Aorta (tissue), 5 donors: Measurements from ENCODE around the gene PGM1. TPM values are rescaled to one million over a fixed set of nuclear protein-coding genes. Genes with fewer than 3 reads are reported as not detected.
A peak's percentile ranks its signal among the peaks of the same experiment; 100 is the strongest.

ENCODE experiments used
- ATAC-seq: fragments of 200-7000 bp; cut with Tn5 transposase; one replicate; pipeline ENCODE4 v1.9.1; 2022; ENCODE audit warnings: moderate library complexity; ENCODE audit not compliant: low FRiP score
- DNase-seq, 2 donors: peaks; one replicate each; pipeline ENCODE4 v3.0.0-alpha.2; 2020
- H3K27ac ChIP-seq, 2 donors: one replicate each; pipeline ENCODE4 v1.5.1; 2013; ENCODE audit warnings: low read length in 2 of 2, mild to moderate bottlenecking in 2 of 2, moderate library complexity in 2 of 2, control low read depth in 1 of 2, inconsistent platforms in 1 of 2, low read depth in 1 of 2
- H3K27me3 ChIP-seq, 2 donors: one replicate each; pipeline ENCODE4 v1.6.1; 2013; ENCODE audit warnings: control low read depth in 1 of 2, low read length in 1 of 2, mild to moderate bottlenecking in 1 of 2, moderate library complexity in 1 of 2; ENCODE audit not compliant: insufficient read depth in 2 of 2, control insufficient read depth in 1 of 2
- H3K36me3 ChIP-seq, 2 donors: one replicate each; pipeline ENCODE4 v1.6.1; 2013; ENCODE audit warnings: control low read depth in 1 of 2, low read length in 1 of 2, mild to moderate bottlenecking in 1 of 2; ENCODE audit not compliant: insufficient read depth in 2 of 2, control insufficient read depth in 1 of 2
- H3K4me1 ChIP-seq, 2 donors: one replicate each; pipeline ENCODE4 v1.6.1; 2013; ENCODE audit warnings: low read length in 2 of 2, control low read depth in 1 of 2, mild to moderate bottlenecking in 1 of 2, moderate library complexity in 1 of 2; ENCODE audit not compliant: insufficient read depth in 2 of 2, control insufficient read depth in 1 of 2
- H3K4me3 ChIP-seq, 2 donors: one replicate each; pipeline ENCODE4 v1.5.1; 2013; ENCODE audit warnings: low read length in 2 of 2, control low read depth in 1 of 2, mild to moderate bottlenecking in 1 of 2
- H3K9me3 ChIP-seq: one replicate; pipeline ENCODE4 v1.6.1; 2013; ENCODE audit warnings: mild to moderate bottlenecking, low read length; ENCODE audit not compliant: control insufficient read depth
- WGBS, 2 donors: extraction: QIAGEN DNeasy Blood & Tissue Kit; methylation state at CpG; one replicate each; pipeline ENCODE4 v1.1.7; 2013; 5-methylcytosine and 5-hydroxymethylcytosine counted together
- intact Hi-C, 2 donors: fragments of 100-400 bp; cut with DNase I; formaldehyde crosslinking; loops; one replicate each; pipeline versions ENCODE4 v1.14.2 to v1.15.0; 2022
- polyA plus RNA-seq, 2 donors: library from polyadenylated mRNA; stranded (reverse); fragments of 200-250 nt; gene quantifications; one replicate each; pipeline ENCODE4 v1.2.3, GENCODE V29; 2013
- total RNA-seq, 2 donors: library from RNA; stranded (reverse); fragmentation: NEBNext Ultra II Directional; extraction: Animal tissue kit (Norgen Biotek cat#: 25700); gene quantifications; one replicate each; pipeline ENCODE4 v1.2.1, GENCODE V29; 2021
- donor health status: healthy with polysubstance abuse.
- donor health status: Bipolar disorder and iron deficiency.
- donor health status: DM: no; HTN: no; CAD: no.
- donor health status: DM: no; HTN: no; CAD: no.
- donor health status: DM: yes; HTN: yes; CAD: no.

The PGM1 gene
- total and polyA plus RNA-seq, 4 donors: 20.2 to 63.5 (median 58.5) TPM

DNA sequence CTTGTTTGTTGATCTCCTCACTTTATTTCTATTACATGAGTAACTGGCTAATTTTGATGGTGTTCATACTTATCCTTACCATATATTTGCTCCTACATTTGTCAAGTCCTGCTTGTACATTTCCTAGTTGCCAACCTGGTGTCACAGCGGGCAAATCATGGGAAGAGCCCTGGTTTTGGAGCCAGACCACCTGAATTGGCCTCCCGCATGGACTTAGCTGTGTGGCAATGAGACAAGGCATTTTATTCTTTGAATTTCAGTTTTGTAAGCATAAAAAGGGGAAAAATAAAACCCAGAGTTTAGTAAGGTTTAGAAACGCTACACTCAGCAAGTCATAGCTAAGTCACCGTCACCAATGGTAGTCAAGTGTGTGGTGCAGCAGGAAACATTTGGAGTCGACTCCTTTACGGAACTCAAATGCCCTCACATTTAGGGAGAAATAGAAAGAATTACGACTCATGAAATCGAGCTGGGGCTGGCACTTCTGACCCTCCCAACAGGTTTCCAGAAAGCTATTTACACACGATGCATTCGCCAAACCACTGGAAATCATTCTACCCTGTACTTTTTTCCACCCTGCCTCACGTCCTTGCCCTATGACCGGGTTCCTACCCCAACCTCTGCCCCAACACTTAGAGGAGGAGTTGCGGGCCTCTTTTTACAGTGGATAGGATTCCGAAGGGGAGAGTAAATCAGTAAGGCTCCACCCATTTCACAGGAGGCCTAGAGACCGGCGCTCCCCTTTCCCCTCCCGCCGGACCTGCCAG is 492 bp upstream of the PGM1 start:
- peak overlapping the region in 1 of 2 donors; percentile 92 for H3K27ac ChIP-seq

GRCh38 chr1:63593886-63594605 is 835 bp downstream of the PGM1 start:
- intact Hi-C loops: no loop called here
- peak; percentile 75 to 89 for DNase-seq

More for the DNA sequence above, 492 bp upstream of the PGM1 start:
- Histone ChIP-seq H3K4me1 (peaks cover 2 to 8% of the 10 kb centered on the region in 2 donors), H3K36me3 (no peaks in the 10 kb centered on the region), H3K27me3 (no peaks in the 10 kb centered on the region), H3K4me3 (peak overlapping the region; percentile 58 to 90), H3K9me3 (no peaks in the 10 kb centered on the region)
- DNase-seq: no peak
- ATAC-seq: no peak
- intact Hi-C loops: no loop called here
- 34 to 38% methylated on average over 18 of the region's 18 CpGs for WGBS, 2 donors

DNA sequence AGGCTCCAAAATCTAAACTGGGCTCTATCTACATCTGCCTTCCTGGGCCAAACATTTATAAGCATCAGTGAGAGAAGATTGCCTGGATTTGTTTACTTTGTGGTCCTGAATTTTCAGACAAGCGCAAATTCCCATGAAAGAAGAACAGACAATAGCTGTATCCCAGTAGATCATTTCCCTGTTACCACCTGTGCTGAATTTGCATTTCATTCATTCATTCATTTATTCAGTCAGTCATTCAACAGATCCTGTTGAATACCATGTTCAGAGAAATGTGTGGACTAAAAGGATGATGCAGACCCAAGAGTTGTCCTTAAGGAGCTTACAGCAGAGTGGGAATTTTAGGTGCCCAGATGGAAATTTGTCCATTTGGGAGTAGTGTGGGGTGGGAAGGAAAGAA is 2.2 kb downstream of the PGM1 start:
- WGBS, 2 donors: 94 to 97% methylated on average over 1 of the region's 1 CpG
- H3K4me3 ChIP-seq: no peak overlapping the region
- no peak for ATAC-seq
- DNase-seq: no peak
- H3K9me3 ChIP-seq: no peaks in the 10 kb centered on the region
- H3K4me1 ChIP-seq: peaks cover 1 to 4% of the 10 kb centered on the region in 2 donors
- H3K27me3 ChIP-seq: no peaks in the 10 kb centered on the region
- H3K36me3 ChIP-seq: peaks cover 0 to 1% of the 10 kb centered on the region in 2 donors
- H3K27ac ChIP-seq: no peak overlapping the region
- intact Hi-C loops: no loop called here

More at GRCh38 chr1:63593886-63594605, 835 bp downstream of the PGM1 start:
- 5 to 8% methylated on average over 34 to 55 of the region's 55 CpGs for WGBS, 2 donors
- Histone ChIP-seq H3K4me1 (peaks cover 2 to 8% of the 10 kb centered on the region in 2 donors), H3K4me3 (peak overlapping the region; percentile 58 to 90), H3K27ac (peak overlapping the region; percentile 46 to 92), H3K9me3 (no peaks in the 10 kb centered on the region), H3K36me3 (no peaks in the 10 kb centered on the region), H3K27me3 (no peaks in the 10 kb centered on the region)
- ATAC-seq: peak; percentile 66

DNA sequence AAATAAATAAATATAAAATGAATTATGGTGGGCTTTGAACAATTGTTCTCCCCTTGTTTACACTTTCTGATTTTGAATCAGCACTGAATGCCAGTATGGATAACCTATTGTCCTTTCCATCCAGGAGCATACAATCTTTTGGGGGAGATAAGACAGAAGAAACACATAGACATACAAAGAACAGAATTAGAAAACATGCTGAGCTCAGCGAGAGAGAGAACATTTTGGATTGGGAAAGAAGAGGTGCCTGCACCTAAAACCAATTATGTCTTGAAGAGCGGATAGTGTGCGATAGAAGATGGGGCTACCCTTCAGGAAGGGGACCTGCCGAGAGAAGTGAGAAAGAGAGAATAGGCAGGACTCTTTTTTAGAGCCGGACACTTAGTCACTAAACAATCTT is 6.6 kb downstream of the PGM1 start:
- H3K27ac ChIP-seq: no peak overlapping the region
- peaks cover 0 to 2% of the 10 kb centered on the region in 2 donors for H3K36me3 ChIP-seq
- no peak for DNase-seq
- WGBS, 2 donors: 94 to 96% methylated on average over 5 of the region's 5 CpGs
- H3K27me3 ChIP-seq: no peaks in the 10 kb centered on the region
- intact Hi-C loops: no loop called here
- no peak overlapping the region for H3K4me3 ChIP-seq
- no peaks in the 10 kb centered on the region for H3K9me3 ChIP-seq
- peaks cover 2 to 4% of the 10 kb centered on the region in 2 donors for H3K4me1 ChIP-seq
- ATAC-seq: no peak

GRCh38 chr1:63600248-63600647 is 7.0 kb downstream of the PGM1 start:
- Histone ChIP-seq H3K9me3 (no peaks in the 10 kb centered on the region), H3K27ac (no peak overlapping the region), H3K36me3 (peaks cover 0 to 2% of the 10 kb centered on the region in 2 donors), H3K27me3 (no peaks in the 10 kb centered on the region), H3K4me3 (no peak overlapping the region), H3K4me1 (peaks cover under 1 to 2% of the 10 kb centered on the region in 2 donors)
- intact Hi-C loops: no loop called here
- ATAC-seq: no peak
- WGBS, 2 donors: 79 to 84% methylated on average over 5 of the region's 5 CpGs
- DNase-seq: no peak

GRCh38 chr1:63601061-63601460 is 7.8 kb downstream of the PGM1 start:
- H3K36me3 ChIP-seq: peaks cover 0 to 2% of the 10 kb centered on the region in 2 donors
- no peak for DNase-seq
- H3K9me3 ChIP-seq: no peaks in the 10 kb centered on the region
- WGBS, 2 donors: 94 to 96% methylated on average over 3 of the region's 3 CpGs
- H3K27ac ChIP-seq: no peak overlapping the region
- no peak for ATAC-seq
- peaks cover 0 to 2% of the 10 kb centered on the region in 2 donors for H3K4me1 ChIP-seq
- intact Hi-C loops: no loop called here
- H3K27me3 ChIP-seq: no peaks in the 10 kb centered on the region
- no peak overlapping the region for H3K4me3 ChIP-seq

- Histone ChIP-seq H3K27me3 (no peaks in the 10 kb centered on the region), H3K9me3 (no peaks in the 10 kb centered on the region), H3K27ac (no peak overlapping the region), H3K36me3 (peaks cover 0 to 2% of the 10 kb centered on the region in 2 donors), H3K4me3 (no peak overlapping the region), H3K4me1 (peaks cover 0 to 2% of the 10 kb centered on the region in 2 donors)
- no peak for DNase-seq
- intact Hi-C loops: no loop called here
- WGBS, 2 donors: 79 to 91% methylated on average over 4 of the region's 4 CpGs
- no peak for ATAC-seq
Observed at GRCh38 chr1:63601463-63601862, 8.3 kb downstream of the PGM1 start.

DNA sequence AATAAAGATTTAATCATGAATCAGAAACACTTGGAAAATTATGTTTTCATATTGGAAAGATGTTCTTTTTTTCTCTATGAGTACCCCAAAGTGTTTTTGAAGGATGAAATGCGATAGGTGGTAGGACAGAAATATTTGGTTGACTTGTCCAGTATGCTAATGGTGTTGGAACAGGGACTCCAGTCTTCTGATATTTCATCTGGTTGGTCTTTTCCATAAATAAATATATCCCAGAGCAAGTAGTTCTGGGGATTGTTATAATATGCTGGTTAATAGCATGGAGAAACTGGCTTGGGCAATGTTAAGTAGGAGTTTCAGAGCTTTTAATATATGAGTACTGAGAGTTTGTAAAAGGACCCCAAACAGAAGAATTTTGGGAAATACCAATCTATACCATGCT is 8.7 kb downstream of the PGM1 start:
- 100% methylated on average over 1 of the region's 1 CpG for WGBS, 2 donors
- Histone ChIP-seq H3K4me3 (no peak overlapping the region), H3K9me3 (no peaks in the 10 kb centered on the region), H3K27me3 (no peaks in the 10 kb centered on the region), H3K36me3 (peaks cover 0 to 2% of the 10 kb centered on the region in 2 donors), H3K27ac (no peak overlapping the region), H3K4me1 (peaks cover 0 to 2% of the 10 kb centered on the region in 2 donors)
- no peak for DNase-seq
- ATAC-seq: no peak
- intact Hi-C loops: no loop called here
